ENCODE data around the gene AKAP6.

AKAP6 gene

DNA sequence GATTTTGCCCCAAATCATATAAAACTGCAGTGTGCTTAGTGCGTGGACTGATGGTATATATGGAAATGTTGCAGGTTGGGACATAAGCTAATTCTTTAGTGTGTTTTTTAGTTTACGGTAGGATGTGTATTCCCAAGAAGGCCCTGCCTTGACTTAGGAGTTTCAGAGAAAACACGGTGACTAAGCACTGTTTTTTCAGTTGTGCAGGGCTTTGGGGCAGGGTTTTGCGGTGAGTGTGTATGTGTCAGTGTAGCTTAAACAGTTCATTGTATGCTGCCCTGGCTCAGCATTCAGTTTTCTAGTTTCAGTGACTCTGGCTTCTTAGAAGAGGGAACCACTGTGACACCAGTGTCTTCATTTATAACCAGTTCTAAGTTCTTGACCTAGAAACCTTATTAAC is 101.2 kb downstream of the AKAP6 start:
- Mint-ChIP-seq H3K4me1 (no peaks in the 10 kb centered on the region), H3K27me3 (no peaks in the 10 kb centered on the region), H3K36me3 (no peaks in the 10 kb centered on the region), H3K27ac (no peak overlapping the region), H3K9me3 (no peaks in the 10 kb centered on the region), H3K4me3 (no peak overlapping the region)

DNA sequence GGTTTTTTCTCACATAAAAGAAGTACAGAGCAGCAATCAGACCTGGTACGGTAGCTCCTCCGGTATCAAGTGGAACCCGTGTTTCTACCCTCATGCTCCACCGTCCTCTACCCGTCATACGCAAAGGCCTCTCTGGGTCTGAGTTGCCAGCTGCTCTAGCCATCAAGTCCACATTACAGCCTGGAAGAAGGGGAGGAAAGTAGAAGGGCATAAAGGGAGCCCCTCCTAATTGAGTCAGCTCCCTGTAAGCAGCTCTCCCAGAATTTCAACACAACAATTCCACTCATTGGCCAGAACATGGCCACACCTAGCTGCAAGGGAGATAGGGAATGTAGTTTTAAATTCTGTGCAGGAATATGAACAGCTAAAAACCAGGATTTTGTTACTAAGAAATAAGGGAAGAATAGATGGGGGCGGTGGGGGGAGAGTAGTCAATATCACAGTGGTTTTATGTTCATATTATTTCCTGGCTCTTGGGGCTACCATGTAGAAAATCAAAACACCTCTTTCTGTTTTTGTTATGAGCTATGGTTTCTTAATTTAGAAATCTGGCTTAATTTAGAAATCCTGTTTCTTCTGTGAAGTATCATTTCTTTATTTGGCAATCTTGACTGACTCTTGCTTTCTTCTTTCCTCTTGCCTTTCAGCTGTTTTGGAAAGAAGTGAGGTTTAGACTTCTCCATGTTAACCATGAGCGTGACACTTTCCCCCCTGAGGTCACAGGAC is 103.9 kb downstream of the AKAP6 start:
- Mint-ChIP-seq H3K4me1 (no peaks in the 10 kb centered on the region), H3K9me3 (no peaks in the 10 kb centered on the region), H3K27ac (no peak overlapping the region), H3K4me3 (no peak overlapping the region), H3K36me3 (no peaks in the 10 kb centered on the region), H3K27me3 (no peaks in the 10 kb centered on the region)

DNA sequence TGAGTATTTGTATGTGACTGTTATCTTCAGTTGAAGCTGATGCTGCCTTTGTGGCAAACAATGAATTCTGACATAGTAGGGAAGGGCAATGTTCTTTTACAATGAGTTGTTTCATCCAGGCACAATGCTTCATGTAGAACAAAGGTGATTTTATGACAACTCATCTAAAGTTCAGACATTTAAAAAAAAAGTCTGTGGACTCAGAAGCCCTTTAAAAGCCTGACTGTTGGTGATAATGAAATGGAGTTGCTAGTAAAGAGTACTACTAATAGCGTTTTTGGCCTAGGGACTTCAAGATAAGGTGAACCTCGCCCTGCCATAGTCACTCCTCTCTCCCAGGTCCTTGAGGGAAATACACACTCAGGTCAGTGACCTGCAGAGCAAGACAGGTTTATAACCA is 105.1 kb downstream of the AKAP6 start:
- peaks cover 11% of the 10 kb centered on the region for H3K4me1 Mint-ChIP-seq
- H3K9me3 Mint-ChIP-seq = no peaks in the 10 kb centered on the region
- H3K36me3 Mint-ChIP-seq = no peaks in the 10 kb centered on the region
- no peak overlapping the region for H3K27ac Mint-ChIP-seq
- no peaks in the 10 kb centered on the region for H3K27me3 Mint-ChIP-seq
- H3K4me3 Mint-ChIP-seq = no peak overlapping the region

DNA sequence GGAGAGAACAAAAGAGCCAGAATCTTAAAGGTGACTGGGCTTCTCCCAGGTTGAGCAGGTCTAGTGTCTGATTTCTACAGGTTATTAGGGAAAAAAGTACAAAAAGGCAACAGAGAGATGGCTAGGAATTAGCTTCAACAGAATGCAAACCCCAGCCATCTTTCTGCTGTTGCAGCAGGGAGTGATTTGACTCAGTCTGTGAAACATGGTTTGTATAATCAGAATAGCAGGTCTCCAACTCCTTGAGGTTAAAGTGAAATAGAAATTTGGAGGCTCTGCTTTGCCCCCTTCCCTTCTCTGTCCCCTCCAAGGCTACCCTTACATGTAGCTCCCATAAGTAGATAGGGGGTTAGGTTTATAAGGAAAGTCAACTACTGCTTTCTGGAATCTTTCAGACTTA is 105.8 kb downstream of the AKAP6 start:
- no peaks in the 10 kb centered on the region for H3K36me3 Mint-ChIP-seq
- H3K4me1 Mint-ChIP-seq = peaks cover 11% of the 10 kb centered on the region
- H3K4me3 Mint-ChIP-seq = no peak overlapping the region

DNA sequence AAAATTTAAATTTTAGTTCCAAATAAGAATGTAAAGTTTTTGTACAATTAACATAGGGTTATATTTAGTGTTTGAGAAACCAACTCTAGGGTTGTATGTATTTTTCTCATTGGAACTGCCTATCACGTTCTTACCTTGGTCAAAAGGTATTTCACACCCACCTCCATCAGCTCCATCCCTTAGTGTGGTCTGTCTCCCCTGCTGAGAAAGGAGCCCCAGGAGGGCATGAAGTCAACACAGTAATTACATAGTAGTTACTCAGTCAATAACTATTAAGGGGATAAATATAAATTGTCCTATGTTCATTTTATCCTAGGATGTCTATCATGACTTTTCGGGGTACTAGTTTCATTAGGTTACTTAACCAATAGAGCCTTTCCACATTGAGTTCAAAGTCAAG is 106.3 kb downstream of the AKAP6 start:
- no peaks in the 10 kb centered on the region for H3K9me3 Mint-ChIP-seq
- H3K27me3 Mint-ChIP-seq = no peaks in the 10 kb centered on the region
- H3K27ac Mint-ChIP-seq = no peak overlapping the region
- no peak overlapping the region for H3K4me3 Mint-ChIP-seq
- H3K36me3 Mint-ChIP-seq = no peaks in the 10 kb centered on the region
- H3K4me1 Mint-ChIP-seq = peaks cover 11% of the 10 kb centered on the region

More for the DNA sequence above, 105.8 kb downstream of the AKAP6 start:
- no peaks in the 10 kb centered on the region for H3K27me3 Mint-ChIP-seq
- no peaks in the 10 kb centered on the region for H3K9me3 Mint-ChIP-seq
- no peak overlapping the region for H3K27ac Mint-ChIP-seq

DNA sequence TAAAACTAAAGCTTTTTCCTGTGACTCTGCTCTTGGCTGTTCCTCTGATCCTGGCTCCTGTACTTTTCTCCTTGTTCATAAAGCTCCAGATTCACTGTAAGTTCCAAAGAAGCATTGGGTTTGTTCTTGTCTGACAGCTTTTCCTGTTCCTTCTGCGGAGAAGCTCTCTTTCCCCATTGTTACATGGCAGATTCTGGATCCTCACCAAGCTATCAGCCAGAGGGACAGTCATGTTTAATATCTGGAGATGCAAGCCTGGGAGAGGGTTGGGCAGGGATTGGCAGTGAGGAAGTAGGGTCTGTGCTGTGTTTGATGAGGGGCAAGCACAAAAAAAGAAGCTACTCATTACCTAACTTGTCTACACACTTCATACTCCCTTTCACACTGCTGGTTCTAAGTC is 107.9 kb downstream of the AKAP6 start:
- H3K4me1 Mint-ChIP-seq = peaks cover 11% of the 10 kb centered on the region

DNA sequence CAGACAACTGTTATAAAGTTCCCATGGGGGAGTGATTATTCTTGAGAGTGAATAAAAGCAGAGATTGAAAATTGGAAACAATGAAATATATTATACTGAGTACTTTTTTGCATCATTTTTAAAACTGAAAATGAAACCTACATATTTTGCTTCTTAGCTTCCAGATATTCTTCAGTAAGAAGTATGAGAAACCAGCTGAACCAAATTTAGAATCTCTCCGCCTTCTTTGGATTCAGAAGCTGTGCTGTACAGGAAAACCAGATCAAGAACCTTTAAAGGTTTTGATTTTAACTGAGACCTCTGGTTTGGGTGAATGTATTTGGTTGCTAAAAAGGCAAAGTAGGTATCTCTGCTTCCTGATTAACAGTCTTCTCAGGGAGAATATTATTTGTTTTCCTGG is 109.4 kb downstream of the AKAP6 start:
- H3K4me1 Mint-ChIP-seq = peaks cover 11% of the 10 kb centered on the region
- H3K9me3 Mint-ChIP-seq = no peaks in the 10 kb centered on the region
- peaks cover 2% of the 10 kb centered on the region for H3K36me3 Mint-ChIP-seq
- no peaks in the 10 kb centered on the region for H3K27me3 Mint-ChIP-seq
- H3K4me3 Mint-ChIP-seq = no peak overlapping the region
- no peak overlapping the region for H3K27ac Mint-ChIP-seq

More for the DNA sequence above, 107.9 kb downstream of the AKAP6 start:
- Mint-ChIP-seq H3K9me3 (no peaks in the 10 kb centered on the region), H3K4me3 (no peak overlapping the region), H3K27ac (no peak overlapping the region), H3K27me3 (no peaks in the 10 kb centered on the region), H3K36me3 (no peaks in the 10 kb centered on the region)

DNA sequence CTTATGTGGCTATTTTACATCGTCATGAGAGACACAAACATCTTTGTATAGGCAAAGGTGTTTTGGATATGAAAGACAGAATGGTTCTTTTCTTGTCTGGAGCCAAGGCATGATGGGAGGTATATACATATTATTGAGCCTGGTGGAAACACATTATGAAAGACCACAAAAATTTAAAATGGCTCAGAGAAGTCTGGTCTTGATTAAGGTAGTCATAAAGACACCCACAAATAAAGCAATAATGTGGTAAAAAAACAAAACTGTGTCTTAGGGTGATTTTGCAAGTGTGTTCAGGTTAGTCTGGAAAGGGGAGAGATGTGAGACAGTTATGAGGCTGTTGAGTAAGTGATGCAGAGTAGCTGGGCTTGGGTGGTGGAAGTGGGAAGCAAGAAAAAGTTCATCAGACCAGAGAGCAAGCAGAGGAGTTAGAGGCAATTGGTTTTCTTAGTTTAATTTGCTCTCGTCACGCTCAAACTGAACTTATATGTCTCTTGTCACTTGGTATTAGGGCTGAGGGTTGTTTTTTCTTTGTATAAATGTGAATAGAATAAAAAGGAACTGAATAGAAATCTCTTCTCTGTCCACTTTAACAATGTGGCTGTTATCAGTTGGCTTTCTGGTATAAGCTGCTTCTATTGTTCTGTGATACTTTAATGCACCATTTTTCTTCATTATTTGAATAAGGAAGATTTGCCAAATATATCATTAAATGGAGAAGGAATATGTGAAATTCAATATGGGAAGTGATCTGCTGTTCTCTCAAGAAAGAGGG is 115.0 kb downstream of the AKAP6 start:
- Mint-ChIP-seq H3K9me3 (no peaks in the 10 kb centered on the region), H3K27me3 (no peaks in the 10 kb centered on the region), H3K4me3 (no peak overlapping the region), H3K27ac (no peak overlapping the region), H3K36me3 (peaks cover 2% of the 10 kb centered on the region), H3K4me1 (peaks cover under 1% of the 10 kb centered on the region)

DNA sequence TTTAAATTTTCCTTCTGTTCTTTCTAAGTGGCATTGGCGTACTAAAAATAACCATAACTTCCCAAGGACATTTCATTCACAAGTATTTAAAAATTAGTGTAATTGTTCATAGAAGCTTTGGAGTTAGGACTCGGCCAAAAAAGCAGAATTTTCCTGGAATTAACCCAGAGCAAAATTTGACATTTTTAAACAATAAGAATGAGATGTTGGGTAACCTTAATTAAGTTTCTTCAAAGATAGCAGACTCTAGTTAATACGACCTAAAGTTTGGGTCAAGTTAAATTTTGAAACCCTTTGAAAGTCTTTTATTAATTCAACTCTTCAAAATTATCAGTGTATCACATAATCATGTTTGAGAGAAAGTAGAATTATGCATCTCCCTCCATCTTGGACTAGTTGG is 118.3 kb downstream of the AKAP6 start:
- Mint-ChIP-seq H3K9me3 (no peaks in the 10 kb centered on the region), H3K27me3 (no peaks in the 10 kb centered on the region), H3K4me1 (no peaks in the 10 kb centered on the region), H3K4me3 (no peak overlapping the region), H3K27ac (no peak overlapping the region), H3K36me3 (peaks cover 2% of the 10 kb centered on the region)

DNA sequence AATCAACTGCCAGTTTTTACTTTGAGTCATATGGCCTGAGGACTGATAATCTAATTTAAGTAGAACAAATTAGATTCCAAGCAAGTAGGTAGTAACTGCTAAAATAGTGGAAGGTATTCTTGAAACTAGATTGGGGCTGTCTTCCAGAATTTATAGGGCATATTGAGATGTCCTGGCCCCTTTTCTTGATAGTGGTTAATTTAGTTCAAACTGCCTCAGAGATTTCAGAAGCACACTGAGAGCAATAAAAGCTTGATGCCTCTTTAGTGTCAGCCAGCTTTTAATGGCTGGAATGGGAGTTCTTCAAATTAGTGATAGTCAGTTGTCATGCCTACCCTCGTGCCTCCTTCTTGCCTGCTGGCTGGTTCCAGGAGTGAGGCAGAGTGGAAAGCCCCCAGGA is 120.5 kb downstream of the AKAP6 start:
- Mint-ChIP-seq H3K4me1 (no peaks in the 10 kb centered on the region), H3K27ac (no peak overlapping the region), H3K36me3 (no peaks in the 10 kb centered on the region), H3K9me3 (no peaks in the 10 kb centered on the region), H3K27me3 (no peaks in the 10 kb centered on the region), H3K4me3 (no peak overlapping the region)

DNA sequence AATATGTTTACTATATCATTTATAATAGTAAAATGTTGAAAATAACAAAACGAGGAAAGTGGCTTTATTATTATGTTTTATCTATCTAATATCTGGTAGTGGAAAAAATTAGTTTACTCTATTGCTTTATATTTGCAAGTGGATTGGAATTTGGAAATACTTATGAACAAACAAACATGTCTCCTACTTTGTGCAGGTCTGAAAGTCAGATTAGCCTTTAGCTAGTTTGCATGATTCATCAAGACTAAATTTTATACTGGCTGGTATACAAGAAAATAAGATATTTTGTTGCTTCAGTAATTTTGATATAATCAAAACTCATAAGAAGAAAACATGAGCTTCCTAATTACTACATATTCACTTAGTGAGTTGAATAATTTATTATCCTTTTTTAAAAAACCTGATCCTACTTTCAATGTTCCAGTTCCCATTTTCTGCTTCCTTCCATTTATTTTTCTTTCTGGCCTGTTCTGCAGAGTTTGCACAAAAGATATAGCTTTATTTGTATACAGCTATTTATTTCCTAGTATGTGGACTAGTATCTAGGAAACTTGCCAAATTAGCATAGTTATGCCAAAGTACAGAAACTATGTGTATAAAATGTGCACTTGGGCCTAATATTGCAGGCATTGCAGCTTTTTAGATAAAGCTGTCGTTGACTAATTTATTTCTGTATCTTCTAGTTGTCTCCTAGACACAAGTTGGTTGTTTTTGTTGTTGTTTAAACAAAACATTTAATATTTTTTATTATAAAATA is 122.0 kb downstream of the AKAP6 start:
- Mint-ChIP-seq H3K9me3 (no peaks in the 10 kb centered on the region), H3K36me3 (no peaks in the 10 kb centered on the region), H3K27me3 (no peaks in the 10 kb centered on the region), H3K4me1 (no peaks in the 10 kb centered on the region), H3K4me3 (no peak overlapping the region), H3K27ac (no peak overlapping the region)

DNA sequence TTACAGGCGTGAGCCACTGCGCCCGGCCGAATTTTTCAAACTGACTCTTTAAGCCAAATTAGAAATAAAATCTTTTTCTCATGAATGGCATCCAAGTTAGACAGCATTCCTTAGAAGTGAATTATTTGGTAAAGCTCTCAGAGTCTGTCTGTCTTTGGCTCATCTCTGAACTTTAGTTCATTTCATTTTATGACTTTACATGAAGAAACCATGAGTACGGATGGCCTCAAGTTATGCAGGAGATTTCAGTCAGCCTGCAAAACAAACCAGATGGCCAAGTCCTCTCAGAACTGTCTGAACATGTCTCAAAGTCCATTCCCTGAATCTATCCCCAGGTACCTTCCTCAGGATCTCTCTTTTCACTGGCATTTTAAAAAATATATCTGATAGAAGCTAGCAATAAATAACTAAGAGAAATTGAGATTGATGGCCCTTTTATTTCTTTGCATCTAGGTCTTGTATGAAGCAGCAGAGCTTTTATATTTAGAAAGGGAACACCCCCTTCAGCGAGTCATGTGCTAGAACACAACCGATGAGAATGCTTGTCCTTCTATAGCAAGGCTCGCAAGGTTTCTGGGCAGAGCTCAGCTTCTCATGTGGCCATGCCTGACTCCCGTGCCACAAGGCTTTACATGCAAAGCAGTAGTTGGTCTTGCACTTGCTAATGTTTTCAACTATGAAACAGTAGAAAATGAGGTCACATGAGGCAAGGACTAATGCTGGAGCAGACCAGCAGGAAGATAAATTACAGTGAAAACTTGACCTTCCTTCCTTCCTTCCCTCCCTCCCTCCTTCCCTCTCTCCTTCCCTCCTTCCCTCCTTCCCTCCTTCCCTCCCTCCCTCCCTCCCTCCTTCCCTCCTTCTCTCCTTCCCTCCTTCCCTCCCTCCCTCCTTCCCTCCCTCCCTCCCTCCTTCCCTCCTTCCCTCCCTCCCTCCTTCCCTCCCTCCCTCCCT is 125.0 kb downstream of the AKAP6 start:
- Mint-ChIP-seq H3K27ac (no peak overlapping the region), H3K27me3 (peaks cover 3% of the 10 kb centered on the region), H3K4me1 (no peaks in the 10 kb centered on the region), H3K4me3 (no peak overlapping the region), H3K36me3 (no peaks in the 10 kb centered on the region), H3K9me3 (peaks cover 7% of the 10 kb centered on the region)

DNA sequence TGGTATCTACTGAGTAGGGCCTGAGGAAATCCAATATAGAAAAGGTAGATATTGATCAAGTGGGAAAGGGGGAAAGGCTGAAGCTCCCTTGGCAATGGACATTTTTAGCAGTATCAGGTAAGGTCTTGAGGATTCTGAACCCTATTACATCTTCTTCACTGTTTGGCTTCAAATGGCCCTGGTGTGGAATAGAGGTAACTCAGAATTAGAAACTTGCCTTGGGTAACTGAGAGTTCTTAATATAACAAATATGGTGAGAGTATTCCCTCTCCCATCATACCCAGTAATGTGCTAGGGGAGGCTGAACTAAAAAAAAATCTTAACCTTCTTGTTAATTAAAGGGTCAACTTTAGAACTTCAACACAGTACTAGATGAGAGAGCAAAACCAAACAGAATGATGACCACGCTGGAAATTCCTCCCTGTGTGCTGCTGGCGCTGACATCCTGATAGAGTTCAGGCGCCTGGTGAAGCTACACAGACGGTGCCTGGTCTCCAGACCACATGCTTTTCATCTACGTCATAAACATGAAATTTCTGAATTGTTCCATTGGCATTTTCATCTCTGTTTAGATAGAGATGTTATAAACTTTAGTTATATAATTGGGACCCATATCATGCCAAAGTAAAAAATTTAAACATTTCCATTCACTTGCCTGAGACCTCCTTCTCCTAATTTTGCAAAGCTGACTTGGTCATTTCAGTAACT is 128.3 kb downstream of the AKAP6 start:
- Mint-ChIP-seq H3K27me3 (peaks cover 8% of the 10 kb centered on the region), H3K4me3 (no peak overlapping the region), H3K9me3 (peaks cover 21% of the 10 kb centered on the region)

DNA sequence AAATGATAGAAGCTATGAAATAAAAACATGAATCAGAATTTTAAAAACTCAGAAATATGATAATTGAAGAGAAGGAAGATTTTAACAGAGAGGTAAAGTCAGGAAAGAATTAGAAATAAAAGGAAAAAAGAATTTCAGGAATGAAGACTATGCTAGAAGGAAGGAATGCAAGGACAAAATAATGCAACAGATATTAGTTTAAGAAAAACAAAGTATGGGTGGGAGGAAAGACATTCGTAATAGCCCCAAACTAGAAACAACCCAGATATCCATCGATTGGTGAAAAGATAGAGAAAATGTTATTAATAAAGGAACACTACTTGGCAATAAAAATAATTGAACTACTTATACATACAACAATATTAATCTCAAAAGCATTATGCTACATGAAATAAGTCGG is 129.6 kb downstream of the AKAP6 start:
- Mint-ChIP-seq H3K27me3 (peaks cover 11% of the 10 kb centered on the region), H3K36me3 (peaks cover 8% of the 10 kb centered on the region), H3K4me1 (no peaks in the 10 kb centered on the region), H3K9me3 (peaks cover 33% of the 10 kb centered on the region), H3K4me3 (no peak overlapping the region), H3K27ac (no peak overlapping the region)

More for the DNA sequence above, 128.3 kb downstream of the AKAP6 start:
- no peaks in the 10 kb centered on the region for H3K4me1 Mint-ChIP-seq
- H3K27ac Mint-ChIP-seq = no peak overlapping the region
- H3K36me3 Mint-ChIP-seq = peaks cover 4% of the 10 kb centered on the region

All from activated naive CD4-positive, alpha-beta T cell treated with anti-CD3 and anti-CD28 coated beads, Interleukin-2, amount 50 U/mL, for 24 hours (primary cell).